Measurements from ENCODE around the gene GRAMD2B.

- no peak for TF ChIP-seq CTCF (IDR thresholded peaks at IDR 0.05; ENCODE audit: low read length)
- no peak for TF ChIP-seq EZH2 (IDR thresholded peaks at IDR 0.05; ENCODE audit: borderline replicate concordance, low read length)
Measured at GRCh38 chr5:126468091-126468490, 44.9 kb downstream of the GRAMD2B start.
